ENCODE results near the gene CUX1.

DNA sequence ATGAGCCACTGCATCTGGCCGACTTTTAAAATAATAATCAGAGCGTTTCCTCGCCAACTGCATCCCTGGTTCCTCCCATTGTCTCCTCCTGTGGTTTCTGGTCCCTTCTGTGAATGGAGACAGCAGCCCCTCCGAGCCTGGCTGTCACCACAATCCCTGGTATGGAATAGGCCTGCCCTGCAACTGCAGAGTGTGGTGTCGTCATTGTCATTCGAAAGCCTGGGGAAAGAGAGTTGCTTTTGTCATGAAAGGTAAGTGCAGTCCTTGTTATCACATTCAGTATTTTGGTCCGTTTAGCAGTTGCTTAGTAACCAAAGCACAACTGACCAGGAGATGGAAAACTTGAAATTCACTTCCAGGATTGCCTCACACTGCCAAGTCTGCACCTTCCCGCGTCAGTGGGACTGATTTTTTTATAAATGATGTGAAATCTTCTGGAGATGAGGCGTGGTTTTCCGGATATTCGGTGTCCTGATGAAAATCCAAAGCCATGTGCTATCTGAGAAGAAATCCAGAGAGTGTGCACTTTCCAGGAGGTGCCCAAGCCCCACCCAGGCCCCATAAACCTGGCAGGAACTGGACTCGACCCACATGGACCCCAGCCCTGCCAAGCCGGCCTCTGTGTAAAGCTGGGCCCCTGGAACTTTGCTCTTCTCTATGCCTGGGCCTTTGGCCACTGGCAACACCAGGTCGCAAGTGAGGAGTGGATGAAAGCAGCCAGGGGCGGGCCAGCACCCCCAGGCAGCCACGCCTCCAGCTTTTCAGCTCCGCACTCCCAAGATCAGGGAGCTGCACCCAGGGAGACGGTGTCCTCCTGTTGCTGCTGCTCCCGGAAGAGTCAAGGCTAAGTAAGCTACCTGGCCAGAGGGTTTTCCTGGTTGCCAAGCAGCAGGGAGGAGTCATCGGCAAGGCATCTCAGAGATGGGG, 335.5 kb downstream of the CUX1 start:
- TF ChIP-seq, protein P1, sequence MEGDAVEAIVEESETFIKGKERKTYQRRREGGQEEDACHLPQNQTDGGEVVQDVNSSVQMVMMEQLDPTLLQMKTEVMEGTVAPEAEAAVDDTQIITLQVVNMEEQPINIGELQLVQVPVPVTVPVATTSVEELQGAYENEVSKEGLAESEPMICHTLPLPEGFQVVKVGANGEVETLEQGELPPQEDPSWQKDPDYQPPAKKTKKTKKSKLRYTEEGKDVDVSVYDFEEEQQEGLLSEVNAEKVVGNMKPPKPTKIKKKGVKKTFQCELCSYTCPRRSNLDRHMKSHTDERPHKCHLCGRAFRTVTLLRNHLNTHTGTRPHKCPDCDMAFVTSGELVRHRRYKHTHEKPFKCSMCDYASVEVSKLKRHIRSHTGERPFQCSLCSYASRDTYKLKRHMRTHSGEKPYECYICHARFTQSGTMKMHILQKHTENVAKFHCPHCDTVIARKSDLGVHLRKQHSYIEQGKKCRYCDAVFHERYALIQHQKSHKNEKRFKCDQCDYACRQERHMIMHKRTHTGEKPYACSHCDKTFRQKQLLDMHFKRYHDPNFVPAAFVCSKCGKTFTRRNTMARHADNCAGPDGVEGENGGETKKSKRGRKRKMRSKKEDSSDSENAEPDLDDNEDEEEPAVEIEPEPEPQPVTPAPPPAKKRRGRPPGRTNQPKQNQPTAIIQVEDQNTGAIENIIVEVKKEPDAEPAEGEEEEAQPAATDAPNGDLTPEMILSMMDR (IDR thresholded peaks at IDR 0.05; ENCODE audit: low read length): no peak
- TF ChIP-seq EZH2 (optimal IDR thresholded peaks at IDR 0.05; ENCODE audit: low read depth, low read length): no peak

All from MM.1S (cell line).